ENCODE data around the gene STXBP1. TPM values are rescaled to one million over a fixed set of nuclear protein-coding genes. Genes with fewer than 3 reads are reported as not detected.

Gene STXBP1
- total RNA-seq (1 to 10 TPM; 1.9 to 3.4 TPM), total RNA-seq (0.65 to 14.9 (median 3.8) reads per million in 172 experiments)
- 3.1 TPM for polyA plus RNA-seq (2013, experiment 1 of 2)
- 4.1 TPM for polyA plus RNA-seq (2013, experiment 2 of 2)

- POLR2A ChIA-PET = interaction anchor here (1.0 to 1.4 kb wide), 3 partner anchors 108 to 305 kb away, joined by 3 to 4 read pairs (median 3); partner anchors contain the start of gene TOR2A
- Mint-ChIP-seq H3K9me3 (no peaks in the 10 kb centered on the region), H3K27ac (peak within 1 kb of the TSS; percentile 45), H3K36me3 (ENCODE audit: low read depth) (peaks cover 6% of the 10 kb centered on the region), H3K4me3 (peak within 1 kb of the TSS; percentile 99), H3K4me1 (ENCODE audit: low read depth) (peaks cover 32% of the 10 kb centered on the region), H3K27me3 (peaks cover 47% of the 10 kb centered on the region)
- H3K4me3 ChIP-seq (ENCODE audit: low read length) = peak within 1 kb of the TSS; percentile 57
- TF ChIP-seq CTCF (IDR thresholded peaks at IDR 0.05) = no peak
- H3K9me3 ChIP-seq (ENCODE audit: control insufficient read depth in 1 of 2, insufficient read depth in 1 of 2, low read length in 2 of 2) = no peaks in the 10 kb centered on the region
- intact Hi-C loops (cut with DNase I, micrococcal nuclease) = loop anchor here (5.0 to 10.0 kb wide), 4 partner anchors 103 to 305 kb away; partner anchors contain the start of genes PTRH1 (in 2 of the 2), TTC16 (in 2 of the 2) and ST6GALNAC4 (in 1 of the 2)
- peak; percentile 76 for ATAC-seq (ENCODE audit: poor library complexity)
- H3K36me3 ChIP-seq (ENCODE audit: insufficient read depth, low read length) = no peaks in the 10 kb centered on the region
- DNase-seq = peak; percentile 66 to 93 (median 84)
- CTCF ChIA-PET = interaction anchor here (0.6 to 2.1 kb wide), 2 partner anchors 20 to 122 kb away, joined by 3 to 7 read pairs; partner anchors contain the start of gene TOR2A
- peaks cover 0 to 8% of the 10 kb centered on the region in 2 experiments for H3K27me3 ChIP-seq (ENCODE audit: control insufficient read depth in 1 of 2, insufficient read depth in 2 of 2, low read length in 2 of 2)
- H3K27ac ChIP-seq (ENCODE audit: low read depth in 1 of 2, low read length in 2 of 2) = no peak within 1 kb of the TSS
- H3K4me1 ChIP-seq (ENCODE audit: insufficient read depth, low read length) = peaks cover 35% of the 10 kb centered on the region
Measured at GRCh38 chr9:127611899-127612790, at the start of gene STXBP1. STXBP1 (plus strand) TSS chr9:127612277; CDS start chr9:127612404, 127 bp downstream.

- H3K4me3 Mint-ChIP-seq = no peak overlapping the region
- CTCF ChIA-PET = no interaction called here
Measured at GRCh38 chr9:127562279-127562796, 49.7 kb upstream of the STXBP1 start.

More at GRCh38 chr9:127562279-127562796, 49.7 kb upstream of the STXBP1 start:
- POLR2A ChIA-PET = no interaction called here
- H3K9me3 ChIP-seq (ENCODE audit: control insufficient read depth in 1 of 2, insufficient read depth in 1 of 2, low read length in 2 of 2) = no peaks in the 10 kb centered on the region
- H3K36me3 ChIP-seq (ENCODE audit: insufficient read depth, low read length) = peaks cover 5% of the 10 kb centered on the region
- H3K27me3 ChIP-seq (ENCODE audit: control insufficient read depth in 1 of 2, insufficient read depth in 2 of 2, low read length in 2 of 2) = no peaks in the 10 kb centered on the region
- H3K4me3 ChIP-seq (ENCODE audit: low read length) = no peak overlapping the region
- H3K9me3 Mint-ChIP-seq = no peaks in the 10 kb centered on the region
- peaks cover 68% of the 10 kb centered on the region for H3K4me1 ChIP-seq (ENCODE audit: insufficient read depth, low read length)
- TF ChIP-seq CTCF (IDR thresholded peaks at IDR 0.05) = no peak
- H3K27ac Mint-ChIP-seq = no peak overlapping the region
- H3K27ac ChIP-seq (ENCODE audit: low read depth in 1 of 2, low read length in 2 of 2) = no peak overlapping the region
- intact Hi-C loops (cut with DNase I, micrococcal nuclease) = no loop called here
- DNase-seq = no peak
- no peak for ATAC-seq (ENCODE audit: poor library complexity)
- no peaks in the 10 kb centered on the region for H3K36me3 Mint-ChIP-seq (ENCODE audit: low read depth)
- H3K27me3 Mint-ChIP-seq = no peaks in the 10 kb centered on the region
- H3K4me1 Mint-ChIP-seq (ENCODE audit: low read depth) = peaks cover 12% of the 10 kb centered on the region

Data from CD4-positive, alpha-beta T cell (primary cell).